ENCODE results near the gene TWNK.

TWNK gene

DNA sequence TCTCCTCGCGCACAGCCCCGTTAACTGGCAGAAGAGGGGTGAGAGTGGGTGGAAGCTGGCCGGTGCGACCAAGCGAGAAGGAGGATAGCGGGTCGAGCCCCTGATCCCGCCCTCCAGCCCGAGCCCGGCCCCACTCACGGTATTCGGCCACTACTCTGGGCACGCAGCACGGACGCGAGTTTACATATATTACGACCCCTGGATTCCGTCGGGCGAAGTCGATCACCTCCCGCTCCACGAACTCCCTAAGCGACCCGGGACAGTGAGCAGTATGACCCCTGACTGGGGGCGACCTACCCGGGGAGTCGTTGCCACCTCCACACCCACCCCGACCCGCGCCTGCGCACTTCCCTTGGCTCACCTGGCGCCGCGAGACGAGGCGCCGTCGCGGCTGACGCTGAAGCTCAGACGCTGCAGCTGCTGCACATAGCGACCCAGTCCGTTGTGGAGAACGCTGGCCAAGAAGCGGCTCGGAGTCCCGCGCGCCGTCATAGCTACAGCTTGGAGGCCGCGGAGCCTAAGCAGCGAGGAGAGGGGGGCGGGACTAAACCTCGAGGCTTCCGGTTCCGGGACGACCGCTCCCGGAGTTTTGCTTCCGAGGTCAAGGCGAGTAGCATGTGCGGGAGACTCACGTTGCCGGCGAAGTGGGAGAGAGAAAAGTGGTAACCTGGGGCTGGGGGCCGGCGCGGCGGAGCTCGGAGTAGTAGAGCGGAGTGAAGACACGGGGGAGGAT lies at the start of gene TWNK, which contains the start of gene MRPL43:
TSS of gene TWNK (plus strand) at position 592 of the 733 bp plus-strand sequence. CDS start 668 bp downstream, outside the sequence.
TSS of gene MRPL43 (minus strand) at position 546 of the 733 bp plus-strand sequence. CDS start at position 492, 54 bp downstream.
- DNase-seq (ENCODE audit: low read depth, low spot score): peak; percentile 90

DNA sequence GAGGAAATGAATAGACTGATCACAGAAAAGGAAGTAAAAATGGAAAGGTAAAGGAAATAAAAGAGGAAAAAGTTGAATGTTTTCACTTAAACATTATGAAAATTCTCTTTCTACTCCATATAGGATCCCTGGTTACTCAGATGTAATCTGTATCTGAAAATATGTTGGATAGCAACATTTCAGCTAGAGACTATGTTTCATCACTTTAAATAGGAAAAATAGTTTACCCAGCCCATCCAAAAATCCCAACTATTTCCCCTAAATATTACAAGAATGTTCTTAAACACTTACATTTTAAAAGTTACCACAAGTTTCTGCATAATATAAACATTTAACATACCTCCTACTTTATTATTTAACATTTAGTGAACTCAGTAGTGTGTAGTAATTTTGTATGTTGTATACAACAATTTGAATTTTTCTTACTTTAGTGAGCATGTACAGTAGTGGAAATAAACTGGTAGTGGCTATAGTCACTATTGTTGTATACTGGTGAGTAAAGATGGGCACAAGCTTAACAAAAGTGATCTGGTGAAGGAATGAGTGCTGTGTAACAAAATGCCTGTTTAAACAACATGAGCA lies 47.5 kb upstream of the TWNK start:
- DNase-seq (ENCODE audit: low read depth, low spot score): no peak

DNA sequence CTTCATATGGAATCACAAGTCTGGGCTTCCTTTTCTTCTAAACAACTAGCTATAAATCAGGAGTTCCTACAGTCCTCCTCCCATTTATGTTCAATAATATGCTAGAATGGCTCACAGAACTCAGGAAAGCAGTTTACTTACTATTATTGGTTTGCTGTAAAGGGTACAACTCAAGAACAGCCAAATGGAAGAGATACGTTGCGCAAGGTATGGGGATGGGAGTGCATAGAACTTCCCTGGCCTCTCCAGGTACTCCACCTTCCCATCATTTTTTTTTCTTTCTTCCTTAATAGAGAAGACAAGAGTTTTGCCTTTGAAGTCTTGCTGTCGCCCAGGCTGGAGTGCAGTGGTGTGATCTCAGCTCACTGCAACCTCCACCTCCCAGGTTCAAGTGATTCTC lies 45.1 kb upstream of the TWNK start:
- no peak for DNase-seq (ENCODE audit: low read depth, low spot score)

DNA sequence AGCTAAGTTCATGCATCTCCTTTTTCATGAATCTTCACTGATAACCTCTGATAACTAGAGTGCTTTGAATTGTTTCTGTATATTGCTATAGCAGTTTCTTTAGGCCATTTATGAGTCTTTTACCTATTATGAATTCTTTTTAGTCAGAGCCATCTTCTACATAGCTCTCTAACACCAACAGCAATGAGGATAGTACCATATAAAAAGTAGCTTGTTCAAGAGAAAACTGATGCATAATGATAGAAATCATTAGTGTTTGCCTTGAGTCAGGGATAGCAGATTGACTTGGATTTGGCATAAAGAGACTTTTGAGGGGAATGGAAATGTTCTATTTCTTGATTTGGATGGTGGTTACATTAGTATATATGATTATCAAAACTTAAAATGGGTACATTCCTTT lies 43.8 kb upstream of the TWNK start:
- no peak for DNase-seq (ENCODE audit: low read depth, low spot score)

DNA sequence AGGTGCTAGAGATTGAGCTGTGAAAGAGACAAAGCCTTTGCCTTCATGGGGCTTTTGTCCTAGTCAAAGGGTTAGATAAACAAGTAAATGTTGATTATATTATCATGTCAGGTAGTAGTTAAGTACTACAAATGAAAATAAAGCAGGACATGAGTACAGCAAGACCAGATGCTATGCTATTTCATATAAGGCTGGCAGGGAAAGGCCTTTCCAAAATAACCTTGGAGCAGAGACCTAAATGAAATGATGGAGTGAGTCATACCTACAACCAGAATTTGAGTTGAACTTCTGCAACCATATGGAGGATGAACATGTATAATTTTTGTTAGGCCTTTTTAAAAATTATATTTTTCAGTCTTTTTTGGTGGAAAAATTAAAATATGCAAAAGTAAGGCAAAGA lies 41.6 kb upstream of the TWNK start:
- DNase-seq (ENCODE audit: low read depth, low spot score): no peak

DNA sequence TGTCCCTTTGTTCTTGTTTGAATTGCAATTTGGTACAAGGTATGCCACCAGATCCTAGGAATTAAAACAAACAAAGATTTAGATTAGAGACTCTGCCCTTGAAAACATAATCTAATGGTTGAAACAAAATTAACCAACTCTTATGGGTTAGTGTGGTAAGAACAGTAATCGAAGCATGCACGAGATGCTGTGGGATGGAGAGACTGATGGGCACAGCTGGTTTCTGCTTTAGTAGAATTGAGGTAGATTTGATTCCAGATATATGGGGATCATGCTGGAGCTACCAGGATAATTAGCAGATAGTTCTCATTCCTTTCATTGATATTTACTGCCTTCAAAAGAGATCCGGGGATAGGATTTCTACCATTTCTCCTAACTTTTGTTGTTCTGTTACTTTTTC lies 38.4 kb upstream of the TWNK start:
- DNase-seq (ENCODE audit: low read depth, low spot score): no peak

DNA sequence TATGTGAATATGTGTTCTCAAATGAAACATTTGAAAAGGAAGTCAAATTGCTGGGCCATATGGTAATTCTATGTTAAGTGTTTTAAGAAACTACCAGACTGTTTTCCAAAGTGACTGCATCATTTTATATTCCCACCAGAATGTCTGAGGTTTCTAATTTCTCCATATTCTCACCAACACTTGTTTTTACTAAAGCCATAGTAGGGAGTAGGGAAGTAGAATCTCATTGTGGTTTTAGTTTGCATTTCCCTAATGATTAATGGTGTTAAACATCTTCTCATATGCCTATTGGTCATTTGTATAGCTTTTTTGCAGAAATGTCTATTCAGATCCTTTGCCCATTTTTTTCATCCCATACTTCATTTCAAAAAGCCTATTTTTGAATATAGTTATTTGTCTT lies 27.1 kb upstream of the TWNK start:
- no peak for DNase-seq (ENCODE audit: low read depth, low spot score)

DNA sequence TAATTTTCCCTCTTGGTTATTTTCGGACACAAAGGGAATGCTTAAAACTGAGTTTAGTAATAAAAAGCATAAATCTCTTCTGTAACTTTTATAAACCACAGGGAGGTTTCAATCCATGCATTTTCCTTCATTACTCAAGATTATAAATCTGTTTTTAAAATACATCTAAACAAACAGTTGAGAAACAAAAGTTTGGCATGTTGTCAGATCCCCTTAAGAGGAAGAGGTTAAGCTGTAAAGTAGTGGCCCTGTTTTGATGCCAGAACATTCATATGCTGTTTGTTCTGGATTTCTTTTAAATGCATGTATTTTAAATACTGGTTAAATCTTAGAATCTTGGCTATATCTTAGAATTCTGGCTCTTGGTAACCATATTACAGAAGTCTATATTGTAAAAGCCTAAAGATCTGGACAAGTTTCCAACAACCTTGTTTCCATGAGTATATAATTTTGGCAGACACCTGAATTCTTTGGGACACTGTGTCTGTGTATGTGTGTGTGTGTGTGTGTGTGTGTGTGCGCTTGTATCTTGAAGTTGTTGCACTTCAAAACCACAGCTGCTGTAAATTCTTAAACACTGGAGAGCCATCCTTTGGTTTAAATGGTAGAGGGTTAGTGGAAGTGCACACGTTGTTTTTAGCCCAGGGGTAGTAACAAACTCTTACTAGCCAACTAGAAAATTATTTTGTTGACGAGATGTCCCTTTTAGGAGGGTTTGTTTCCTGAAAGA lies 24.8 kb upstream of the TWNK start:
- DNase-seq (ENCODE audit: low read depth, low spot score): no peak

DNA sequence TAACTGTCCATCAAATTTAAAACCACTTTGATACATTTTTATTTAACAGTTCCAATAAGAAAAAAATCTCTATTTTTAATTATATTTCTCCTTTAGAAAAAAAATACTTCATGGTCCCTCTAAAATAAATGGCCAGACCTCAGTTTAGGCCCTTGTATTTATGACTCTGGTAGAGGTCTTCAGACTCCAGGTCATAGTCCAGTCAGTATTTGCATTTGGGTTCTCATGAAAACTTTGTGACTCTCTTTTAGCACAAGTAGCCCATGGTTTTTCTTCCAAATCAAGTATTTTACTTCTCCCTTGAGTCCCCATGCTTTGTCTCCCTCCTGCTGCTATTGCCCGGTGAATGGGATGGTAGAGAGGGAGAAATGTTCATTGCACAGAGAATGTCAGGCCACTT lies 23.5 kb upstream of the TWNK start:
- no peak for DNase-seq (ENCODE audit: low read depth, low spot score)

DNA sequence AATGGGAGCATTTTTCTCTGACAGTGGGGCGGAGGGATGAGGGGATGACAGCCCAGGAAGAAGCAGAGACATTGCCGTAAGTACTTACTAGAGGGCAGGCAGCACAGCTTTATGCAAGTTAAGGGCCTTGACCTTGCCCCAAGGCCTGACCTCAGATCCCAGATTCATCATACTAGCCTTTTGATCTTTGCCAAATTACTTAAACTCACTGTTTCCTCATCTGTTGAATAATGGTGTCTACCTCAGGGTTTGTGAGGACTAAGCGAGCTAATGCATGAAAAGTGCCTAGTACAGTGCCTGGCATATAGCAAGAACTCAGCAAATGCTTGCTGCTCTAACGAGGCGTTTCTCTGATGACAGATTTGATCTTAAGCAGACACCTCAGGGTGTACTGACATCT lies 21.5 kb upstream of the TWNK start:
- DNase-seq (ENCODE audit: low read depth, low spot score): no peak

DNA sequence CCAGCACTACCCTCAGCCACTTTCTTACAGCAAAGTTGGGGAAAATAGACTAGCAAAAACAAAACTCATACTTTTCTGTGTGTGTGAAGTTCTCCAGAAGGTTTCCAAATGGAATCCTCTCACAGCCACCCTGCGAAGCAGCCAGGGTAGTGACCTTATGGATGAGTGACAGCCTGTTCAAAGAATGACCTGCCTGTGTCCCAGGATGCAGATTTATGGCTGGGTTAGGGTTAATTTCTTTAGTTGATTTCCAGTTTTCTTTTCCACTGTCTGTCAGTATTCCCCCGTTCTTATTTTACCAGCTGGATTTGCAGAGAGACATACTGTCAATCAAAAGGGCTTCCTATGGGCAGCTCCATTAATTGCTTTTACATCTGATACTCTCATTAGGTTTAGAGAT lies 20.5 kb upstream of the TWNK start:
- DNase-seq (ENCODE audit: low read depth, low spot score): no peak

DNA sequence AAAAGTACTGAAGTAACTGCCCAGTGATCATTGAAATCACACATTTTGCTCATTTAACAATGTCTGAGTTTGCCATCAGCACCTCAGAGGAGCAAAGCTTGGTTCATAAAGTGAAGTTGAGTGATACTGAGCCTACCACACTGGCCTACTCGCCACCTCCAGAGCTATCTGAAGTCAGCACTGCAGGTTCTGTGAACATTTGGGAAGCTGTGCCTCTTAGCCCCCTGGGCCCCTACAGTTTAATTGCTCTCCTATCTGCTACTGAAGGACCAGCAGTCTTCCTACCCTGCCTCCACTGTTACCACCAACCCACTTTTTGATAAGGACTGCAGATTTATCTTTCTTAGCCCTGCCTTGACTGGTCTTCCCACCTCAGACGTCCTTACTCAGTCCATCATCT lies 20.0 kb upstream of the TWNK start:
- no peak for DNase-seq (ENCODE audit: low read depth, low spot score)

DNA sequence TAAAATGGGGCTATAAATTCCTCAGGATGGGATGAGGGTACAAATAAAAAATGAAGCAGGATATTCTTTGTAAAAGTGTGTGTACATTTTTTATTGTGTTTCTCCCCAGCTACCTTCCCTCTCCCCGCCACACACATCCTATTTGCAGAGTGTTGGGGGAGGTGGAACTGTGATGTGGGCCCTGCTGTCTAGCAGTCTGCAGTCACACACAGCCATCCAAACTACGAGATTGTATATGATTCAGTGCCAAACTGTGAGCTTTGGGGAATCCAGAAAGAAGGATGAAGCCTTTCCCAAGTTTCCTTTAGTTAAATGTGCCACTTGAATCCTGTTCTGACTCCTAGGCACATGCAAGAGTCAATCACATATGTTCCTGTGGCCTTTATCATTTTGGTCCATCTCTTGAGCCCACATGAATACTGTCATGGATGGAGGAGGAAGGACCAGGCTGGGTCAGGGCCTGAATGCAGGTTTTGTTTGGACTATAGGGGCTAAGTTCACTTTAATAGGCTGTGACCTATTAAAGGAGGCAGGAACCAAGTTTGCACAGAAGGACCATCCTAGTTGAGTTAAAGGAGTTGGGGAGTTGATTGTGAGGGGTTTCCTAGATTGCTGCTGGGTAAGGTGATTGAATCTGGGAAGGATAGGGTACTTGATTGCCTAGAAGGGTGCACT lies 19.1 kb upstream of the TWNK start:
- no peak for DNase-seq (ENCODE audit: low read depth, low spot score)

DNA sequence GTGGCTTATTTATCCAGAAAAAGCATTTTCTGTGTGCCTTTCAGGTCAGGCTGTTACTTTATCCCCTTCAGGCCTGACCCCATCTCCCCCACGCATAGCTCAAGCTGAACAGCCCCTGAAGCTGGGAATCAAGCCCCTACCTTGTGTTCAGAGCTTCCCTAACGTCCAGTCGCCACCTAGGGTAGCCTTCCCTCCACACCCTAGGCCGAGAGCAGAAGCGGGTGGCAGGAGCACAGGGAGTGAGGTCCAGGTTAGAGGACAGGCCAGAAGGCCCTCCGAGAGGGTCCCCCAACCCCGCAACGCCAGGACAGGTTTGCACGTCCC lies 18.5 kb upstream of the TWNK start:
- DNase-seq (ENCODE audit: low read depth, low spot score): no peak

DNA sequence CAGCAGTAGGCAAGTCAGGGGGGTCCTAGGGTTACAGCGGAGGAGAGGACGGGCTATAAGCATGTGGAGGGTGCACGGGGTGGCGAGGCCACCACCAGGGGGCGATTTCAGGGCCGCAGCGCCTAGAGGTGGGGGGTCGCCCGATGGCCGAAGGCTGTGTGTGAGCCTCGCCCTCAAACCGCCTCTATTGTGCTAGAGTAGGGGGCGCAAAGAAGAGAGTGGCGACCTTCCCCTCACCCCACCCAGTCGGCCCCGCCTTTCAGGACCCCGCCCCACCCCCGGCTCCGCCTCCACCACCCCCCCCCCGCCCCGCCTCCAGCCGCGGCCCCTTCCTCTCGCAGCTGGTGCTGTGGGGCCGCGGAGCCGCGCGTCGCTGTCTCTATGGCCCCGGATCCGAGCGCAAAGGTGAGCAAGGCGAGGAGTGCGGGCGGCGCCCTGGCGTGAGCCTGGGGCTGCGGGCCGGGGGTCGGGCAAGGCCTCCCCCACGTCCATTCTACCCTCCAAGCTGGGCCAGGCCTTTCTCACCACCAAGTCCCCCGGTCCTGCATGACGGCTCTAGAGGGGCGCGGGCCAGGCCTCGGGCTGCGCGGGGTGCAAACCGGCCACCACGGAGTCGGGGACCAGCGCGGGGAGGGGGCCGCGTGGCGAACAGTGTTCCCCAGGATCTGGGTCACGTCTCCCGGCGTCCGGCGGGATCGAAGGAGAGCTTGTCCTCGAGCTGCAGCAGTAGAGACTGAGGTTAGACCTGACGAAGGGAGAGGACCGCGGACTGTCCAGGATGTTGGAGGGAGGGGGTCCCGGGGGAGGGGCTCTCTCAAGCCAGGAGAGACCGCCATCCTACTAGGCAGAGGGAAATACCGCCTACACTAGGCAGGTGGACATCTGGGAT lies 17.9 kb upstream of the TWNK start, which contains the start of gene SEMA4G:
TSS of gene SEMA4G (plus strand) at position 318 of the 889 bp plus-strand sequence. CDS start 3,409 bp downstream, outside the sequence.
- peak; percentile 73 for DNase-seq (ENCODE audit: low read depth, low spot score)

DNA sequence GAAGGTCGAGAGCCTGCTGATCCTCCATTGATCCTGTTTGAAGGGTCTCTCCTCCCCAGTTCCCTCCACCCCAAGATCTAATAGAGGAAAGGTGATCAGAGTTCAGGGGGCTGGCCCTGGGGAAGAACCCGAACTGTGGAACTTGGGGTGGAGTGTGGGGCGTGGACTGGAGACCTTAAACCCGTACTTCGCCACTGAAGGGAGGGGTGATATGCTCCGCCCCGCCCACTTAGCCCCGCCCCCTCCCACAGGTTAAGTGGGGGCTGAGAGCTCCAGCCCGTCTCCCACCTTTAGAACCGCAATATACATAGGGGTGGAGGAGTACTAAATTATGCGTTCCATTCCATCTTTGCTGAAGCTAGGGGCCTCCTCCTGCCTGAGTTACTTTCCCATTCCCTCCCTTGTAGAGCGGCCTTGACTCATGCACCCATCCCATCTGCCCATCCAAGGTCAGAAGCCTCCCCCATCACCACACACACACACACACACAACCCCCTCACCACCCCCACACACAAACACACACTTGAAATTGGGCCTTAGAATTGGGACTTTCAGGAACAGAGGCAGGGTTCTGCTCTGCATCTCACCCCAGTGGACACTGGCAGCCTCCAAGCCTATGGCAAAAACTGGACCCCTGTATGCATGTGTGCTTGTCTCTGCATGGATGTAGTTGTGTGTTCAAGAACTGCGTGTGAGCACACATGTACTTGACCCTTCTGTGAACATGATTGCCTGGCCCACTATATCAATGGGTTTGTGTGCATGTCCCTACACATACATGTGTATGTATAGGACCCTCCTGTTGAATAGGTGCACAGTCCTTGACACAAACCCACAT lies 17.0 kb upstream of the TWNK start:
- DNase-seq (ENCODE audit: low read depth, low spot score): no peak

DNA sequence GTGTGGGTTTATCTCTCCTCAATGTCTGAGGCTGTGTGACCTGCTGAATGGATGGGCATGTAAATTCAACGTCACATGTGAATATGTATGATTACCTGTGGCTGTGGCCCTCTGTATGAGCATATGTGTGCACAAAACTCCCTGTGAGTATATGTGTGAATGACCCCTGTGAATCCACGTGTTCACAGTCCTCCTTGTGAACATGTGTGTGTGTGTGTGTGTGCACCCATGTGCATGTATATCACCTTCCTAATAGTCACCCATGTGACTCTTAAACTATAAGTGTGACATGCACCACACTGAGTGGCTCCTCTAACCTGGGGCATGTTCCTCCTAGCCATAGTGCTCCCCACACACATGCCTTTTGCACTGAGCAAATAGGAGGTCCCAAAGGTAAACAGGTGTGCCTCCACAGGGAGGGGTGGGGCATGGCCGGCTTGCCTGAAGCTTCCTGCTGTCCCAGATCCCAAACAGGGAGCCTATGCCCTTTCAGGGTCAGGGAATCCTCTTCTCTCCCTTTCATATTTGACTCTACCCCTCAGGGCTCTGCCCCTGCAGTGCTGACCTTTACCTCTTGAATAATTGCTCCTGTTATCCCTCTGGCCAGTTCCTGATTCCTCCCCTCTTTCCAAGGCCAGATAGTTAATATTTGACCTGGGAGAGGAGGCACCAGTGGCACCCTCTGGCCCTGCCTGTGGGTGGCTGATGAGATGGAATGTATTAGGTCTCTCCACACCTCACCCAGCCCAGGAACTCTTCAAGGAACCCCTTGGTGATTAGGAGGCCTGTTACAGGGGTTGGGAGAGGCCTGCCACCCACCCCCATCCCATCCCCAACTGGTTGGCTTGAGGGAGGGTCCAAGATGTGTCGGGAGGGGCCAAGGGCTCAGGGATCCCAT lies 16.2 kb upstream of the TWNK start:
- peak; percentile 40 for DNase-seq (ENCODE audit: low read depth, low spot score)

DNA sequence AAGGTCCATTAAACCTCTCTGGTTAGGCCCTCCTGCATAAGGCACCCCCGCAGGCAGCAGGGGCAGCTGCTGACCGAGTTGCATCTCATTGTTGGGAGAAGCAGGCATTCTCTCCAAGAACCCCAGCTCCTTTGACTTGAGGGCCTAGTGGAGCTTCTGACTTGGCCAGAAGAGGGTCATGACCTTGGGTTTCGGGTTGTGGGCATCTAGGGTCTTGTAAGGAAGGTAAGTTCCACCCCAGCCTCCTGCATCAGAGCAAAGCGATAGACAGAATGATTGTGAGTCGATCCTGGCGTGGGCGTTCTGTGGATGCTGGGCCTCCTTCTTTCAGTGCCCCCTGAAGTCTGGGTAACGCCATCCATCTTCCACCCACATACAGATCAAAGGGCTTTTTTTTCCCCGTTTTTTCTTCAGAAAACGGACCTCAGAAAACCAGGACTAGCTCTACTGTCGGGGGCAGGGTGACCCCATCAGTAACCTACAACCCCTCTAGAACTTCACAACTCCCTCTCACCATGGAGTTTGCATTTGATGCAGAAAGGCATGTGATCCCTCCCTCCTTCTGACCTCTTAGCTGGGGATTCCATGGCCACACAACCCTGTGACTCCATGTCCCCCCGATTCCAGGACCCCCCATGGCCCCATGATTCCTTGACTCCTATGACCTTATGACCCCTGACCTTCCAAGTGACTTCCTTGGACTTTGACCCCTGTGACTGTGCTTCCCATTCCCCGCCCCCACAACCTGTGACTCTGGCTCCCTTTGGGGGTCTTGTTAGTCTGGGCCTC lies 15.0 kb upstream of the TWNK start:
- peak; percentile 39 for DNase-seq (ENCODE audit: low read depth, low spot score)
